ENCODE data around the gene ASAP3. TPM values are rescaled to one million over a fixed set of nuclear protein-coding genes. Genes with fewer than 3 reads are reported as not detected.
"Not testable (repeated sequence)": the region's sequence is repeated elsewhere in the genome, so short reads cannot be mapped to it uniquely, and the experiment has no call there.

Gene ASAP3
- total RNA-seq, 1 donor from 2014 or later: 10.0 TPM

DNA sequence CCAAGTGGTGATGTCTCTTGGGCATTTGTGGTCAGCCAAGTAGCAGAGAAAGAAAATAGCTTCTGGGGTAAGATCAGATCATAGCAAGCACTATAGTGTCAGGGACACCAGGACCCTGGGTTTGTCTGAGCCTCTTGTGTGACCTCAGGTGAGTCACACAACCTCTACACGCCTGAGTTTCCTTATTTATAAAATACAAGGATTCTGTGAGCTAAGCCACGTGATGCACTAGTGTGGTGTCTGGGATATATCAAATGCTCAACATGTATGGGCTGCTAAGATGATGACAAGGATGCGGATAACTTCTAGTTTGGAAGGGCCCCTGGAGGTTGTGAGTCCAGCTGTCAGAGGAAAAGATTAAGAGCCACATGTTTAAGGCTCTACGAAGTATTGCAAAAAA, 89.8 kb downstream of the ASAP3 start:
- no peak for DNase-seq

DNA sequence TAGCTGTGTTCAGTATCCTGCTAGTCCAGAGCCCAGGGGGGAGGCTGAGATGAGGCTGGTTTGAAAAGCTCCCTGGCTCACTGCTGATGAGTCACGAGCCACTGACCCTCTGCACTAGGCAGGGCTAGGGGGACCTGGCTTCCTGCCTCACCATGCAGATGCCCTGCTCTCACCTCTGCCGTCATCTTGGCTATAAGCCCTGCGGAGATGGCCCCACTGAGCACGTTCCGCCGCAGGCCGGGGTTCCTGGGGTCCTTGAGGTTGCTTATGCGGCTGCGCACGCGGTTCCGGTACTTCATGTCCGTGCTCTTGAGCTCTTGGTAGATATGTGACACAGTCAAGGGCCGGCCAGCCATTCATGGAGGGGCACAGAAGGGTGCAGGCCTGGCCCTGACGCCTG, 90.3 kb downstream of the ASAP3 start:
- DNase-seq: no peak

DNA sequence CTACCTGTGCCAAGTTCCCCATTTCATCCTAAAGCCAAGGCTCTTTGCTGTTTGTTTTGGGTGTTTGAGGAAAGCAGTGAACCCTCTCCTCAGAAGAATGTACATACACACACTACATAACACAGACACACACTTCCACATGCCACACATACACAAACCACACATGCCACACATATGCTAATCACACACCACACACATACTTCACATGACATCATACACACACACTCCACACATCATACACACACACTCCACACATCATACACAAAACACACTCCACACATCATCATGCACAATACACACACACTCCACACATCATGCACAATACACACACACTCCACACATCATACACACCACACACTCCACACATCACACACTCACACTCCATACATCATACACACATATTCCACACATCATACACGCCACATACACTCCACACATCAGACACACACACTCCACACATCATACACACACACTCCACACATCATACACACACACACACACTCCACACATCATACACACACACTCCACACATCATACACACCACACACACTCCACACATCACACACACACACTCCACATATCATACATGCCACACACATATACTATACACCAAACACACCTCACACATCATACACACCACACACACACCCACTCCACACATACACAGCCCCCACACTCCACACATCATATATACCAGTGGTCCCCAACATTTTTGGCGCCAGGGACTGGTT, 91.7 kb downstream of the ASAP3 start:
- DNase-seq: no peak

DNA sequence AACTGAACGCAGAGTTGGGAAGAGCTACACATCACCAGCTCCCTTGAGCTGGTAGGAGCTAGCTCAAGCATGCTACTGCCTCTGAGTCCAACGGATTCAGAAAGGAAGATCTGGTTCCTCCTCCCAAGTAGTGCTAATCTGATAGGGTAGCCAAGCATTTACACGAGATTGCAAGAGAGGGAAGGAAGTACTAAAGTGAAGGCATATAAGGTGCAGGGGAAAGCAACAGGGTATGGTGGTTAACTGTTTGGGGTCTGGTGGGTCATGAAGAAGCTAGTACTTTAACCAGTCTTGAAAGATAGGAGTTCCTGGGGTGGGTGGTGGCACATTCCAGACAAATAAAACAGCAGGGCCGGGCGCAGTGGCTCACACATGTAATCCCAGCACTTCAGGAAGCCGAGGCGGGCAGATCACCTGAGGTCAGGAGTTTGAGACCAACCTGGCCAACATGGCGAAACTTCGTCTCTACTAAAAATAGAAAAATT, 94.1 kb downstream of the ASAP3 start:
- no peak for DNase-seq

DNA sequence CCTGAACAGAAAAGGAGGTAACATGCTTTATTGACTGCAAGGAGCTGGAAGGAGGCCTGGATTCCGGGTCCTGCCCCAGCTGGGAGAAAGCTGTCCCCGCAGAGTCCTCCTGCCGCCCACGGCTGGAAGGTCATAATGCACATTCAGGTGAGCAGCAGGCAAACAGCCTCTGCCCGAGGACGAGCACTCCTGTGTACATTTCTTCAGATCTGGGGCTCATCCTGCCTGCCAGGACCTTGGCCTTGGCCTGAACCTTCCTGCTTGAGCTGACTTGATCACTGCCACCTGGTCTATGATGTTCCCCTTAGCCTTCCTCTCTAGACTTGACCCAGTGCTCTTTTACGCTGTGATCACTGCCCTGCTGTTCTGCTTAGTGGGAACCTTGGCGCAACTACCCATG, 96.5 kb downstream of the ASAP3 start:
- DNase-seq: no peak

DNA sequence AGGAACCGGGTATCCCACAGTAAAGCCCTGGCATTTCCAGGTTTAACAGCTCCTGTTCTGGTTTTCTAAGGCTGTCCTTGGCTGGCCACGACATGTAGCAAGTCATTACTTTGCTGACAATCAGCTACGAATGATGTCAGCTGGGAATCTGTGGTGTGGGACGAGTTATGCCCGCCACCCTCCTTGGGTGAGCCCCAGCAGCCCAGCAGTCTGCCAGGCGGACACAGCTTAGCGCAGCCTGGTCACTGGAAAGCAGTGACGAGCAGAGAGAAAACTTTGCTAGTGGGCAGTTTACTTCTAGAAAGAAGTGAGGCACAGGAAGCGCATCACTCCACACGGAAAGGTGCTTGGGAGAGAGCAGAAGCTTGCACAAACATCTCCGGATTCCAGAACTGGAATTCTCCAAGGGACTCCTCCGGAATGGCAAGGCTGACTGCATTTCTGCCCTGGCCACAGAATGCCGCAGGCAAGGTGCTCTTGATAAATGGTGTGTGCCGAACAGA, 98.8 kb downstream of the ASAP3 start:
- no peak for DNase-seq

DNA sequence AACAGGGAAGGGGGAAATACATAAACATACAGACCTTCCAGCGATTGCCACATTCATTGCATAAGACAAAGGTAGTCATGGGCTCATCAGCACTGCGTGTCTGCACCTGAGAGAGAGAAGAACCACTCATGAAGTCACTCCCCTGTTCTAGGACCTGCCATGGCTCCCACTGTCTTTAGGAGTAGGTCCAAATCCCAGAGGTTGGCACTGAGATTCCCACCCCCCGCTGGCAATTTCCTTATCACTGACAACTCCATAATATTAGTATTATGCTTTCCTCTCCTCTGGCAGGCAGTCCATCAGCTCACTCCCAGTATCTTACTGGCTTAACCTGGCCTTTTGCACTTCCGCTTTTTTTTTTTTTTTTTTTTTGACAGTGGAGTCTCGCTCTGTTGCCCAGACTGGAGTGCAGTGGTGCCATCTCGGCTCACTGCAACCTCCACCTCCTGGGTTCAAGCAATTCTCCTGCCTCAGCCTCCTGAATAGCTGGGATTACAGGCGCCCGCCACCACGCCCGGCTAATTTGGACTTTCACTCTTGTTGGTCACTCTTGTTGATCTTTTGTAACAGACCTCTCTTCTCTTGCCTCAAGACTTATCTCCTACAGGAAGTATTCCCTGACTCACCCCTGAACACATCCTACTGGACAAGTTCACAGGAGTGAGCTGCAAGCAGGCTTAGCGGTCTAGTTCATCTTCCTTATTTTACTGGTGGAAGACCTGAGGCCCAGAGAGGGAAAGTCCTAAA, 99.5 kb downstream of the ASAP3 start:
- DNase-seq: no peak

DNA sequence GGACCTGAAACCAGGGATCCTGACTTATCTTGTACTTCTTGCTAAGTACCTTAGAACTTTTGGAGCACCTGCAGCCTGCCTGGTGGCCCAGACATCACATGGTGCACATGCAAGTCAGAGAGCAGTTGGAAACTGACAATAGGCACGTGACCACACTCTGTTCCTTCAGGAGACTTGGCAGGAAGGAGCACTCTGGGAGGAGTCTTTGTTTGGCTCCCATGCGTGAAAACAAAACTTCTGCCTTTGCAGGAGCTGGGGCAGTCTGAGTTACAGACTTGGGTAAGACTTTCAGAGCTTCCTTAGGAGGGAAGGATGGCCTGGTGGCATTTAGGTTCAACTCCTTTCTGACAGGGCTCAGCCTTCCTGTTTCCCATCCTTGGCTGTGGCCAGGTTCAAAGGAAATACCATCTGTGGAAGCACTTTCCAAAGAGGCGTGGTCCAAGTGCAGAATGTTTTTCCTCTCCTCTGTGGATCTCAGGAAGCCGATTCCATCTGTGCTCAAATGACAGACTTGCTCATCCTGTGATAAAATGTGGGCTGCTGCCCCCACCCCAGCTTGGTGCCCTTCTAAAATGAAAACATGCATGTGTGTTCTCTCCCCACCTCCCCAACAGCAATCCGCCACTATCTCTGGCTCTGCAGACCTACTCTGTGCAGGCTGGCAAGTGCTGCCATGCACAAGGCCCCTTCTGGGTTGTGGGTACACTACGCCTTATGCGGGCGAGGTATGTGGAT, 100.2 kb downstream of the ASAP3 start:
- DNase-seq: no peak

DNA sequence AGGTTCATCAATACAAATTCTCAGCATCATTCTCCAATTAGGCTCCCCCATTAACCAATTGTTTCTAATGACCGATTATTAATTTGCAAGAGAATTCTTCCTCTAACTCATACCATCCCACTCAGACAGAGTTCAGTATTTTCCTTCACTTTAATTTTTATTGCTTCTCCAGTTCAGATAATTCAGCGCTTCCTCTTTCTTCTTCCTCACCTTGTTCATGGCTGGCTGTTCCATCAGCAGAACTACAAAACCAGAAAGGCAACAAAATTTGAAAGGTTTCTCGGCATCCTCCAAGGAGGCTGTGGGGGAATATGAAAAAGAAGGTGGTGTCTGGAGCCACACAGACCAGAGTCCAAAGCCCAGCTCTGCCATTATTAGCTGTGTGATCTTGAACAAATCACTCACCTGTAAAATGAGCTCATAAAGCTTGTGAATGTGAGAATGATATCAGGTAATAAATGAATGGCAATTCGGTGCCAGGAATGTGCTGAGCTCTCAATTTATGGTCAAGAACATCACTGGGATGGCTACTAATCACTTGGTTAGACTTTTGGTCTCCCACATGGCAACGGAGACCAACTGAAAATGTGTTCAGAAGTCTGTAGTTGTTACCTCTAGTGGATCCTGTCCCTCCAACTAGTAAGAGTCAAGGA, 102.6 kb downstream of the ASAP3 start:
- no peak for DNase-seq

DNA sequence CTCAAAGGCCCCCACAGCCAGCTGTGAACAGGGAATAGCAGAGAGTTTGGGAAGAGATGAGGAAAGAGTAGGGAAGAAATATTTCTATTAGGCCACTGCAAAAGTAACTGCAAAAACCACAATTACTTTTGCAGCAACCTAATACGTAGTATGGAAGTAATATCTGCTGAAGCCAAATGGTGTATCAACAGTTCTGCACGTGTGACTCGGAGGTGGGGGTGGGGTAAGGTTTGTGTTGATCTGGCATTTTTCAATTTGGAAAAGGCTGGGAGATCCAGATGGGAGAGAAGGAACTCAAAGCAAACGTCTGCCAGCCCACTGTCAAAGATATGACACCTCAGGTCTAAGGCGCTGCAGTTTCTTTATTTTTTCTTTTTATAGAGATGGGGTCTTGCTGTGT, 103.3 kb downstream of the ASAP3 start:
- DNase-seq: no peak

DNA sequence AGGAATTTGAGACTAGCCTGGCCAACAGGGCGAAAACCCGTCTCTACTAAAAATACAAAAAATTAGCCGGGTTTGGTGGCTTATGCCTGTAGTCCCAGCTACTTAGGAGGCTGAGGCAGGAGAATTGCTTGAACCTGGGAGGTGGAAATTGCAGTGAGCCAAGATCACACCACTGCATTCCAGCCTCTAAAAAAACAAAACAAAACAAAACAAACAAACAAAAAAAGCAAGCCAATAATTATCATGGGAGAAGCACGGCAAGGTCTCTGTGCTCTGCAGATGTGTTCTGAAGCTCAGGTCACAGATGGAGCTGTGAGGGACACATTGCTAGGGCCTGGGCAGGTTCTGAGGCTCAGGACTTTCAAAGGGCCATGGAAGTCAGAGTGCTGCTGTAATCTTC, 103.7 kb downstream of the ASAP3 start:
- not testable (repeated sequence) for DNase-seq

Other genes with a start within 250 kb of the ASAP3 start
- gene HNRNPR, start 139.9 kb downstream of the ASAP3 start, total RNA-seq: 160 TPM
- gene ZNF436, start 114.3 kb downstream of the ASAP3 start, total RNA-seq: 95.8 TPM
- 4.8 TPM for gene TCEA3, start 59.4 kb downstream of the ASAP3 start, total RNA-seq
- gene E2F2, start 47.1 kb upstream of the ASAP3 start, total RNA-seq: 0.78 TPM
- 30.3 TPM for gene ID3, start 75.3 kb upstream of the ASAP3 start, total RNA-seq
- gene RPL11, start 207.6 kb upstream of the ASAP3 start, total RNA-seq: 852 TPM